Activated T-helper 1 cell treated with anti-CD3 and anti-CD28 coated beads, Interleukin-12 subunit alpha, Interleukin-12 subunit beta, Interleukin-2, Interleukin-4 antibody, amounts not matched to agents 30 ng/mL and 10 ng/mL and 1 ng/mL, durations not matched to agents 14 hours and 24 hours and 36 hours (primary cell): ENCODE measurements around the gene IDH3G. TPM values are rescaled to one million over a fixed set of nuclear protein-coding genes. Genes with fewer than 3 reads are reported as not detected.
A peak's percentile ranks its signal among the peaks of the same experiment; 100 is the strongest.

ENCODE experiments used
- DNase-seq: peaks from one replicate; pipeline ENCODE4 v3.0.0; 2021; ENCODE audit warnings: low spot score
- H3K27ac Mint-ChIP-seq: one replicate; pipeline ENCODE4 v1.8.0; 2021; ENCODE audit warnings: mild to moderate bottlenecking, mixed read lengths
- H3K27me3 Mint-ChIP-seq: one replicate; pipeline ENCODE4 v1.8.0; 2022; ENCODE audit warnings: mild to moderate bottlenecking, moderate library complexity, mixed read lengths; ENCODE audit not compliant: insufficient read depth
- H3K36me3 Mint-ChIP-seq: one replicate; pipeline ENCODE4 v1.8.0; 2021; ENCODE audit warnings: low read depth, mixed read lengths
- H3K4me1 Mint-ChIP-seq: one replicate; pipeline ENCODE4 v1.8.0; 2021; ENCODE audit warnings: low read depth, mixed read lengths
- H3K4me3 Mint-ChIP-seq: one replicate; pipeline ENCODE4 v1.8.0; 2021; ENCODE audit warnings: mild to moderate bottlenecking, moderate library complexity, mixed read lengths
- H3K9me3 Mint-ChIP-seq: one replicate; pipeline ENCODE4 v1.8.0; 2021; ENCODE audit warnings: mixed read lengths
- intact Hi-C: fragments of 100-400 bp; cut with micrococcal nuclease; formaldehyde crosslinking; loops from one replicate; pipeline ENCODE4 v1.15.1; 2024
- total RNA-seq: library from RNA; stranded (reverse); gene quantifications from 2 replicates; pipeline ENCODE4 v1.2.3, GENCODE V29; 2022

IDH3G gene
- total RNA-seq, result 68.4 and 69.7 TPM in 2 replicates

DNA sequence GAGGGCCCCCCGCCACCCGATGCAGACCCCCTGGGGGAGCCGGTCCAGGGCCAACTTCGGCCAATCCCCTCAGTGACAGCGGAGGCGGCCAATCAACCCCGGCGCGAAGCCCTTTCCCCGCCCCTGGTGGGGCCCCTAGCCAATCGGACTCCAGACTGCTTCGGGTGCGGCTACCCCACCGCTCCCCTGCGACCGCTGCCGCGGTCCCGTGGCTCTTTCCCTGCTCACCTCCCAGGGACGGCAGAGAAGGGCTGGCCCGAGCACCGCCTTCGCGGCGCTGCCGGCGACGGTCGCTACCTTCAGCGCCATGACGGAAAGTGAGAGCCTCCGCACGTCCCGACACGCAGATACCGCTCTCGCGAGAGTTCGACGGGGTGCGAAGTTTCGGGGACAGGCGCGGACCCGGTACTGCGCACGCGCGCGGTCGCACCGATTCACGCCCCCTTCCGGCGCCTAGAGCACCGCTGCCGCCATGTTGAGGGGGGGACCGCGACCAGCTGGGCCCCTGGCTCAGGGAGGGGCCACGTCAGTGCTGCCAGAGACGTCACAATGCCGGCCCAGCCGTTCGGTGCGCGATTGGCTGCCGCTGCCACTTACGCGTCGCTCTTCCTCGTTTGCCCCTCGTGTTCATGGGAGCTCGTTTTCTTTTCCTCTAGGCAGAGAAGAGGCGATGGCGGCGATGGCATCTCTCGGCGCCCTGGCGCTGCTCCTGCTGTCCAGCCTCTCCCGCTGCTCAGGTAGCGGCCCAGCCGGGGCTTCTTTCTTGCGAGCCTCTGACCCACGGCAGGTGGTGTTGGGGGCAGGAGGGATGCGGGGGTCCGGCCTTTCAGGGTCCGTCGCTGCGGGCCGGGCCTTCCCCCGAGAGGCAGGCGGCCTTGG, at the start of gene IDH3G, which contains the start of gene SSR4:
Gene IDH3G (minus strand): TSS at position 358 of the 879 bp plus-strand sequence. CDS start 49 bp downstream, at position 309.
Gene SSR4 (plus strand): TSS at position 651 of the 879 bp plus-strand sequence. CDS start 20 bp downstream, at position 671.
- H3K27ac Mint-ChIP-seq, result peak within 1 kb of the TSS; percentile 94
- H3K4me3 Mint-ChIP-seq, result peak within 1 kb of the TSS; percentile 96
- no peaks in the 10 kb centered on the region for H3K9me3 Mint-ChIP-seq
- H3K36me3 Mint-ChIP-seq, result peaks cover 15% of the 10 kb centered on the region
- peak; percentile 91 for DNase-seq
- peaks cover 18% of the 10 kb centered on the region for H3K4me1 Mint-ChIP-seq
- intact Hi-C loops, result loop anchor here (1.0 kb wide), 4 partner anchors 30 to 178 kb away; partner anchors contain the start of genes ABCD1, BCAP31, PLXNB3 and TMEM187
- H3K27me3 Mint-ChIP-seq, result no peaks in the 10 kb centered on the region

DNA sequence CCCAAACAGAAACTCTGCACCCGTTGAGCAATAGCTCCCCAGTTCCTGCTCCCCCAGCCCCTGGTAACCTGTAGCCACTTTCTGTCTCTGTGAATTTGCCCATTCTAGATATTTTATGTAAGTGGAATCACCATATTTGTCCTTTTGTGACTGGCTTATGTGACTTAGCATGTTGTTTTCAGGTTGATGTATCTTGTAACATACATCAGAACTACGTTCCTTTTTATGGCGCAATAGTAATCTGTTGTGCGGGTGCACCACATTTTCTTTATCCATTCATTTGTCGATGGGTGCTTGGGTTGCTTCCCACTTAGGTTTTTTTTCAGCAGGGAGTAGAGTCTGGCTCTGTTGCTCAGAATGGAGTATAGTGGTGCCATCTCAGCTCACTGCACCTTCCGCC, 42.7 kb upstream of the IDH3G start:
- intact Hi-C loops, result no loop called here

DNA sequence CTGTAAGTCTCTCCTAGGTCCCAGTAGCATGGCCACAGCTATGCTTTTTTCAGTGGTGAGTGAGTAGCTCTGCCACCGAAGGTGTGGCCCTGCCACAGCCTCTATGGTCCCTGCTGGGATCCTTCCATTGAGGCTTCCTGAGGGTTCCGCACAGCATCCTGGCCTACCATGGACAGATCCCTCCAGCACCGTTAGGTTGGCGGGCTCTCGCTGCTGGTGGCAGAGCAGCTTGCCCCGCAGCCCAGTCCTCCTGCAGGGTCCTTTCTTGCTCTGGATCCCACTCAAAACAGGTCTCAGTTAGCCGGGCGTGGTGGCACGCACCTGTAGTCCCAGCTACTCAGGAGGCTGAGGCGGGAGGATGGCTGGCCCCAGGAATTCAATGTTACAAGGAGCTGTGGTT, 38.6 kb upstream of the IDH3G start:
- Mint-ChIP-seq H3K27ac (no peak overlapping the region), H3K4me3 (no peak overlapping the region), H3K27me3 (peaks cover 19% of the 10 kb centered on the region), H3K36me3 (no peaks in the 10 kb centered on the region), H3K4me1 (no peaks in the 10 kb centered on the region), H3K9me3 (no peaks in the 10 kb centered on the region)
- intact Hi-C loops, result no loop called here
- no peak for DNase-seq

More for the DNA sequence above, 42.7 kb upstream of the IDH3G start:
- H3K9me3 Mint-ChIP-seq, result no peaks in the 10 kb centered on the region
- peaks cover 16% of the 10 kb centered on the region for H3K27me3 Mint-ChIP-seq
- H3K36me3 Mint-ChIP-seq, result no peaks in the 10 kb centered on the region
- no peaks in the 10 kb centered on the region for H3K4me1 Mint-ChIP-seq
- no peak overlapping the region for H3K27ac Mint-ChIP-seq
- DNase-seq, result no peak
- no peak overlapping the region for H3K4me3 Mint-ChIP-seq

DNA sequence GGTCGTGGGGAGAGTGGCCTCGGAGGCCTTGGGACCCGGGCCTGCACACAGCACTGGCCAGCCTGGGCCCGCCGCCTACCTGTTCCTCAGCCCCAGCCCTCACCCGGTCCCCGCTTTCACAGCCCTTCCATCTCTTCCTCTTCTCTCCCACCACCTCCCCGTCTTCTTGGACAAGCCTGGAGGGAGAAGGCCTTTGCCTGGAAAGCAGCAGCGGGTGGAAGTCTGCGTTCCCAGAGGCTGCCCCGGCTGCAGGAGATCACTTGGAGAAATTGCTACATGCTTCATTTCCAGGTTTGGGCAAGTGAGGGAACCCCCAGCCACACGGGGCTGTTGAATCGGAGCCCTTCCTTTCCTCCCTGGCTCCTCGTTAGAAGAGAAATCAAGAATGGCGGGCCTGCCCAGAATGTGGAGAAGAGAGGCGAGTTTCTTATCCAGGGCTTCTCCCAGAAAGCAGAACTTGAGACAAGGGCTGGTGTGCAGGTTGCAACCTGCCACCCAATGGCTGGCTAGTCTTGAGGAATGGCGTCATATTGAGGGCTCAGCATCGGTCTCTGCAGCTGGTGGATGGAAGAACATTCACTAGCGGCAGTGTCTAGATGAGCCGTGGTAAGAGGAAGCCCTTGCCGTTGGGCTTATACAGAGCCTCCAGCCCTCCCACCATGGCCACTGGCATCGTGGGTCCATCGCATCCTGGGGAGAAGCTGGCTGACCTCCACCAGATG, 37.4 kb upstream of the IDH3G start:
- H3K27ac Mint-ChIP-seq, result no peak overlapping the region
- peak overlapping the region; percentile 22 for H3K4me3 Mint-ChIP-seq
- DNase-seq, result no peak
- H3K36me3 Mint-ChIP-seq, result no peaks in the 10 kb centered on the region
- H3K4me1 Mint-ChIP-seq, result no peaks in the 10 kb centered on the region
- H3K9me3 Mint-ChIP-seq, result no peaks in the 10 kb centered on the region
- peaks cover 27% of the 10 kb centered on the region for H3K27me3 Mint-ChIP-seq
- intact Hi-C loops, result no loop called here

DNA sequence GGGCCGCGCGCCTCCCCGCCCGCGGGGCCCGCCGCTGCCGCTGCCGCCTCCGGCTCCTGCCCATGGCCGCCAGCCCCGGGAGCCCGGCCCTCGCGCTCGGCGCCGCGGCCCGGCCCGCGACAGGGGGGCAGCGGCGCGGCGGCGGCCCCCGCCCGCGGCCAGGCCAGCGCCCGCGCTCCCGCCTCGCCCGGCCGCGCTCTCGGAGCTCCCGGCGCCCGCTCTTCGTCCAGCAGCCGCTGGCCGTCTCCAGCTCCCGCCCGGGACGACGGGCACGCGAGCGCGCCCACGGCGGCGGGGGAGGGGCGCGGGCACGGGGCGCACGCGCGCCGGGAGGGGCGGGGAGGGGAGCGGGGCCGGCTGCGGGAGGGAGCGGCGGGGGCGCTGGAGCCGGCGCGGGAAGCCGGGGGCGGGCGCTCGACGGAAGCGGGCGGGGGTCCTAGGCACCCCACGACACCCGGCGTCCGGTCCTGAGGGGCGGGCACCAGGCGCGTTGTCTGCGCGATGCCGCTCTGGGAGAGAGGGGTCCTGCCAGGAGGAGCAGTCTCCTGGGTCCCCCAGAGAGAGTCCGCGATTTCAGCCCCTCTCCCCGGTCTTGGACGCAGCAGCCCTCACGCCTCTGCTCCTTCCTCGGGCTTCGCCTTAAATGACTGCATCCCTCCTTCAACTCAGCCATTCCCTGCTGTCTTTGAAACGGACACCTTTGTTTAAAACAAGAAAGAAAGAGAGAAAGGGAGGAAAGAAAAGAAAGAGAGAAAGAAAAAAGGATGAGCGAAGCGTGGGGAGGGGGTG, 36.7 kb upstream of the IDH3G start:
- Mint-ChIP-seq H3K4me3 (no peak overlapping the region), H3K4me1 (no peaks in the 10 kb centered on the region), H3K9me3 (no peaks in the 10 kb centered on the region), H3K27ac (no peak overlapping the region), H3K36me3 (no peaks in the 10 kb centered on the region), H3K27me3 (peaks cover 27% of the 10 kb centered on the region)
- intact Hi-C loops, result no loop called here
- DNase-seq, result no peak

DNA sequence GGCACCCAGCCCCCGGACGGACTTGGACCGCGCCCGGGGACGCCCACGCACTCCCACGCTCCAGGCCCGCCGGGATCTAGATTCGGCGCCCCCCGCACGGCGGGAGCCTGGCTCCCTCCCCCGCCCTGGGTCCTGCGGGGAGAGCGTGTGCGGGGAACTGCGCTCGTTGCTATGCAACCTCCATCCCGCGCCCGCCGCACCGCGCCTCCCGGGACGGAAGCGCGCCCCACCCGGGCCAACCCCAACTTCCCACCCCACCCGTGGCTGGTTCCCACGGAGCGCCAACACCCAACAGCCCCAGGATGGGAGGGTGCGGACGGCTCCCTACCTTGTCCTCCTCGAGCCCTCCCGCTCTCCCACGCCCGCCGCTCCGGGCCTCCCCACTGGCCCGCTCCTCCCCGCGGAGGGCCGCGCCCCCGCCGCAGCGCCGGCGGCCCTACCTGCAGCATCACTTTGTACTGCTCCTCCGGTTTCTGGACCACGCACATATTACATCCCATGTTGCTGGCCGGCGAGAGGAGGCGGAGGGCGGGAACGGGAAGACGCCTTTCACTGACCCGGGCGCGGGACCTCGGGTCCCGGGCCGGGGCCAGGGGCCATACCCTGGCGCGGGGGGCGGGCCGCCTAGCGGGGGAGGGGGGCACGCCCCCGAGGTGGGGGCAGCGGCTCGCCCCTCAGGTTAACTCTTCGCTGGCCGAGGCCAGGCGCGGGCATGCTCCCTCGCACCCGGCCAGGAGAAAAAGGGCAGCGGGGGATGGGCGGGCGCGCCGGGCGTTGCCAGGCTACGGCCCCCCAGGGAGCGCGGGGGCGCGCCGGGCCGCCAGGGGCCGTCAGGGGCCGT, 35.8 kb upstream of the IDH3G start, which contains the start of gene PDZD4:
Gene PDZD4 (minus strand): TSS at position 746 of the 841 bp plus-strand sequence. CDS start 246 bp downstream, at position 500.
- Mint-ChIP-seq H3K4me3 (no peak within 1 kb of the TSS), H3K27ac (no peak within 1 kb of the TSS), H3K4me1 (no peaks in the 10 kb centered on the region), H3K9me3 (no peaks in the 10 kb centered on the region), H3K36me3 (no peaks in the 10 kb centered on the region), H3K27me3 (peaks cover 31% of the 10 kb centered on the region)
- DNase-seq, result no peak
- intact Hi-C loops, result loop anchor here (5.0 kb wide), 1 partner anchor 72 kb away; the partner anchor contains the start of gene AVPR2

DNA sequence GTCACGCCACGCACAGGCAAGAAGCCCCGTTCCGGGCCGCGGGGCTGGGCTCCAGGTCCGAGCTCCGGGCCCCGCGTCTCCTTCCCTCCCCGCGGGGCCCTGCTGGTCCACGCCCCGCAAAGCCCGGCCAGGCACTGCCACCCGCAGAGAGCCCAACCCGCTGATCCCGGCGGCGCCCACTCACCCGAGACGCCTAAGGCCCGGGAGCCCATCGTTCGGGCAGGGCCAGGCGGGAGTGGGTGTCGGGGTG, 35.3 kb upstream of the IDH3G start:
- DNase-seq, result no peak
- peaks cover 32% of the 10 kb centered on the region for H3K27me3 Mint-ChIP-seq
- H3K4me1 Mint-ChIP-seq, result no peaks in the 10 kb centered on the region
- H3K36me3 Mint-ChIP-seq, result no peaks in the 10 kb centered on the region
- intact Hi-C loops, result loop anchor here (5.0 kb wide), 1 partner anchor 73 kb away; the partner anchor contains the start of gene AVPR2
- H3K4me3 Mint-ChIP-seq, result no peak overlapping the region
- H3K9me3 Mint-ChIP-seq, result no peaks in the 10 kb centered on the region
- no peak overlapping the region for H3K27ac Mint-ChIP-seq

DNA sequence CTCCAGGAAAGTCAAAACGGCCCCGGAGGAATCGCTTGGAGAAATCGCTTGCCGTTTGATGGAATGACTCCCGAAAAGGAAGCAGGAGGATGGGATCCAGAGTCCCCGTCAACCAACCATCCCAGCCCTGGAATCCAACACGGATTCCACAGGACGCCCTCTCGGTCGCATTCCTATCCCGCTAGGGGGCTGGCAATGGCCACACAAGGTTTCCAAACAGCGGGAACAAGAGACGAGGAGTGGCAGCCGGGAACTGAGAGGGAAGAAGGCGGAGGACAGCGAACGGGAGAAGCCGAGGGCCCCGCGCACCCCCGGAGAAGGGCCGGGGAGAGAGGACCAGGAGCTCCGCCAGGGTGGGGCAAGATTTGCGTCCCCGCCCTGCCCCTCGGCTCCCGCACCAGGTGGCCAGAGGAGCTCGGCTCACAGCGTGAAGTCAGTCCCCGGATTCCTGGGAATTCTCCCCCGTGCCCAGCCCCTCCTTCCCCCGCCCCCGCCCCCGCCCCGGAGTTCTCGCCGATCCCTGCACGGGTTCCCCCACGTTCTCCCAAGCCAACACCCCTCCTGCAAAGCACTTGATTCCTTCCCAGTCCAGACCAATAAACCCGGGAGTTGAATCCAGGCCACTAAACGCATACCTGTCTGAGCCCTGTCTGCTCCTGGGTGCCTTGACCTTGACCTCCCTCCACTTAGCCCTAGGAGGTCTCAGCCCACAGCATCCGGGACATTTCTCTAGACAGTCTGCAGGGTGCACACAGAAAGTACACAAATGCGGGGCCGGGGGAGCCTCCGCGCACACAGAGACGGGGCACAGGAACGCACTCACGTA, 34.8 kb upstream of the IDH3G start:
- intact Hi-C loops, result loop anchor here (5.0 kb wide), 1 partner anchor 73 kb away; the partner anchor contains the start of gene AVPR2
- Mint-ChIP-seq H3K4me3 (no peak overlapping the region), H3K4me1 (no peaks in the 10 kb centered on the region), H3K27ac (no peak overlapping the region), H3K9me3 (no peaks in the 10 kb centered on the region), H3K27me3 (peaks cover 32% of the 10 kb centered on the region), H3K36me3 (no peaks in the 10 kb centered on the region)
- DNase-seq, result no peak

DNA sequence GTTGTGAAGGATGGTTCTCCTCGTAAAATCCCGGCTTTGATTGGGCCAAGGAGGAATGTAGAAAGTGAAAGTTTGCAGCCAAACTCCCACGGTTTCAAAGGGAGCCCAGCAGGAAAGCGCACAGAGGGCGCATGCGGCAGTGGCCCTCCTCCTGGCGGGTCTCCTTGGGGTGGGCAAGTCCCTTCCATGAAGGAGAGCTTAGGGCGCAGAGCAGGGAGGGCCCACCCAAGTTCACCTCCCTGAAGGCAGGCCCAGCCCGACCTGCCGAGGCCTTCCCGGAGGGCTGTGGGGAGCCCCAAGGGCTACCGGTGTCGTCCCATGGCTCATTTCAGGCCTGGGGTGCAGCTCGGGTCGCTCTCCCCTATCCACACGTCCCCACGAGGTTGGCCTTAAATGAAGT, 34.1 kb upstream of the IDH3G start:
- Mint-ChIP-seq H3K27ac (no peak overlapping the region), H3K4me3 (no peak overlapping the region), H3K4me1 (no peaks in the 10 kb centered on the region), H3K9me3 (no peaks in the 10 kb centered on the region), H3K27me3 (peaks cover 32% of the 10 kb centered on the region), H3K36me3 (no peaks in the 10 kb centered on the region)
- no peak for DNase-seq
- intact Hi-C loops, result loop anchor here (5.0 kb wide), 1 partner anchor 74 kb away; the partner anchor contains the start of gene AVPR2

DNA sequence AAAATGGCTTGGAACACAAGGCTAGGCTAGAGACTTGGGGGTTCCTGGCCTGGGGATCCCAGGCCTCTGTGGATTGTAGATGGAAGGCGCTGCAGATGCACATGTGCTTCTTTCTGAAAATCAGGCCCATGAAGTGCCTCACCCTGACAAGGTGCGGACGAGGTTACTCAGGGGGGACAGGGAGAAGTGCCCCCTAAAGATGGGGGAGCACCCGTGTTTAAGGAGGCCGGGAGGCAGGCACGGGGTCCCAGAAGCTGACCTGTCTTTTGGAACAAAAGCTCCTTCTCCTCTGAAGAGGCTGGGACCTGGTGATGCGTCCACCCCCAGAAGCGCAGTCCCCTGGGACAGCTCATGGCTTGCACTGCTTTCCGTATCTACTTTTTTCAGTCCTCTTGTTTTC, 33.7 kb upstream of the IDH3G start:
- Mint-ChIP-seq H3K27me3 (peaks cover 32% of the 10 kb centered on the region), H3K9me3 (no peaks in the 10 kb centered on the region), H3K4me1 (no peaks in the 10 kb centered on the region), H3K4me3 (no peak overlapping the region), H3K27ac (no peak overlapping the region), H3K36me3 (no peaks in the 10 kb centered on the region)
- DNase-seq, result no peak
- intact Hi-C loops, result loop anchor here (5.0 kb wide), 1 partner anchor 74 kb away; the partner anchor contains the start of gene AVPR2

DNA sequence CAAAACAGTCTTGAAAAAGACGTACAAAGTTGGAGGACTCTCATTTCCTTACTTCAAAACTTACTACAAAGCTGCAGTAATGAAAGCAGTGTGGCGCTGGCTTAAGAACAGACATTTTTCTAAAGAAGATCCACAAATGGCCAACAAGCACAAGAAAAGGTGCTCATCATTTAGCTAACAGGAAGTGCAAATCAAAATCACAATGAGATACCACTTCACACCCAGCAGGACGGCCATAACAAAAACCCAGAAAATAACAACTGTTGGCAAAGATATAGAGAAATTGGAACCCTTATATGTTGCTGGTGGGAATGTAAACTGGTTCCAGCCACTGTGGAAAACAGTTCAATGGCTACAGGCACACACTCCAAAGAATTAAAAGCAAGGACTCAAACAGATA, 32.8 kb upstream of the IDH3G start:
- H3K27ac Mint-ChIP-seq, result no peak overlapping the region
- peaks cover 8% of the 10 kb centered on the region for H3K4me1 Mint-ChIP-seq
- no peak for DNase-seq
- no peaks in the 10 kb centered on the region for H3K36me3 Mint-ChIP-seq
- no peaks in the 10 kb centered on the region for H3K9me3 Mint-ChIP-seq
- peaks cover 29% of the 10 kb centered on the region for H3K27me3 Mint-ChIP-seq
- no peak overlapping the region for H3K4me3 Mint-ChIP-seq
- intact Hi-C loops, result loop anchor here (5.0 kb wide), 1 partner anchor 75 kb away; the partner anchor contains the start of gene AVPR2
